ENCODE measurements around the gene INPP4B. TPM values are rescaled to one million over a fixed set of nuclear protein-coding genes. Genes with fewer than 3 reads are reported as not detected.

The INPP4B gene
- total and polyA plus RNA-seq, 2 donors from 2014 or later, result 2.6 to 18.9 TPM

DNA sequence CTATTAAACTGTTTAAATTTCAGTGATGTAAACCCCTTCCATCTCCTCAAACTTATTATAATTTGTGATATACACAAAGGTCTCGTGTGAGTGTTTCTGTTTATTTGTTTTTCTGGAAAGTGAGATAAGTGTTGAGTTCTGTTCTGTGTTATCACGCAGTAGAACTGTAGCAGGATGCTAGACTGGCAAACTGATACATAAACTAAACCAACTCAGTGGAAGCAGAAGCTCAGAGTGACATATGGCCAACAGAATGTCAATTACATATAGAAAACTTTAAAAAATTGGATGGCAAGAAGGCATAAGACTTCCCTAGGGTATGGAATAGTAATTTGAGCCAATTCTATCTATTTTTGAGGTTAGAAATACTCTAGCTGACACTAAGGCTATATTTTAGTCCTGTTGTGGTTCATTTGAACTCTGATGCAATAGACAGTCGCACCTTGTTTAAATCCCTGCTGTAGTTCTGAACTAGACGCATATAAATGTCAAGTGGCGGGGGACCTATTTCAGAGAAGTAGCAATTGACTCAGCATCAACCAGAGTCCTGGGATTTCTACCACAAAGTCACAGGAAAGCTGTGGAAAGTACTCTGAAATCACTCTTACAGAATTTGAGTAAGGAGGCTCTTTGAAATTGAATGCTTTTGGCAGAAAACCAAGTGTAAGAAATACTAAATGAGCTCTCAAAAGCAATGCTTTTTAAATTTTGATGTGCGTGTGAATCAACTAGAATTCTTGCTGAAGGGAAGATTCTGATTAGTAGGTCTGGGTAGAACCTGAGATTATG, 294.4 kb downstream of the INPP4B start:
- Histone ChIP-seq H3K27ac (ENCODE audit: low read depth in 2 of 2, low read length in 2 of 2) (no peak overlapping the region), H3K9me3 (ENCODE audit: control insufficient read depth in 2 of 3, insufficient read depth in 1 of 3, low read length in 3 of 3) (no peaks in the 10 kb centered on the region), H3K36me3 (ENCODE audit: control insufficient read depth in 2 of 3, insufficient read depth in 3 of 3, low read length in 3 of 3) (no peaks in the 10 kb centered on the region), H3K9ac (ENCODE audit: low read length in 3 of 3) (no peak overlapping the region), H3K4me1 (ENCODE audit: control insufficient read depth in 2 of 3, insufficient read depth in 2 of 3, low read depth in 1 of 3, low read length in 3 of 3) (no peaks in the 10 kb centered on the region), H3K4me3 (ENCODE audit: low read length in 3 of 3) (no peak overlapping the region), H3K27me3 (ENCODE audit: control insufficient read depth, insufficient read depth, low read length) (no peaks in the 10 kb centered on the region)
- TF ChIP-seq, protein P1, sequence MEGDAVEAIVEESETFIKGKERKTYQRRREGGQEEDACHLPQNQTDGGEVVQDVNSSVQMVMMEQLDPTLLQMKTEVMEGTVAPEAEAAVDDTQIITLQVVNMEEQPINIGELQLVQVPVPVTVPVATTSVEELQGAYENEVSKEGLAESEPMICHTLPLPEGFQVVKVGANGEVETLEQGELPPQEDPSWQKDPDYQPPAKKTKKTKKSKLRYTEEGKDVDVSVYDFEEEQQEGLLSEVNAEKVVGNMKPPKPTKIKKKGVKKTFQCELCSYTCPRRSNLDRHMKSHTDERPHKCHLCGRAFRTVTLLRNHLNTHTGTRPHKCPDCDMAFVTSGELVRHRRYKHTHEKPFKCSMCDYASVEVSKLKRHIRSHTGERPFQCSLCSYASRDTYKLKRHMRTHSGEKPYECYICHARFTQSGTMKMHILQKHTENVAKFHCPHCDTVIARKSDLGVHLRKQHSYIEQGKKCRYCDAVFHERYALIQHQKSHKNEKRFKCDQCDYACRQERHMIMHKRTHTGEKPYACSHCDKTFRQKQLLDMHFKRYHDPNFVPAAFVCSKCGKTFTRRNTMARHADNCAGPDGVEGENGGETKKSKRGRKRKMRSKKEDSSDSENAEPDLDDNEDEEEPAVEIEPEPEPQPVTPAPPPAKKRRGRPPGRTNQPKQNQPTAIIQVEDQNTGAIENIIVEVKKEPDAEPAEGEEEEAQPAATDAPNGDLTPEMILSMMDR (IDR thresholded peaks at IDR 0.05; ENCODE audit: borderline replicate concordance, extremely low read depth, insufficient read depth), result no peak
- FAIRE-seq (no peak), DNase-seq (no peak)
- intact Hi-C loops (cut with DNase I), result no loop called here

DNA sequence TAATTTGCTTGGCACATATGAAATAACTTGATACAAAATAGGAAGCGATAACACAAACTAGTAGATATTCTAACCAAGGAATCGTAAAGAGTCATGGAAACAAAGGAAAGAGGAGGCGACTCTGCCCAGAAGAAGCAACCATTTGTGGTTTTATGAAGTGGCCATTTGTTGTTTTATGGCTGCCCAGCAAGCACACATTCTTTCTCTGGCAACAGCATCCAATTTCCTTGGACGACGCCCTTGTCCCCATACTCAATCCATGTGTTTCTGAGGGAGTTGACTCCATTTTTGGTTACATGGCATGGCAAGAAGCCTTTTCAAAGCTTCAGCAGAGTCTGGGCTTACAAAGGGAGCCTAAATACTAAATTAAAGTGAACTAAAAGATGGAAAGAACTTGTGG, 295.1 kb downstream of the INPP4B start:
- Histone ChIP-seq H3K9me3 (ENCODE audit: control insufficient read depth in 2 of 3, insufficient read depth in 1 of 3, low read length in 3 of 3) (no peaks in the 10 kb centered on the region), H3K36me3 (ENCODE audit: control insufficient read depth in 2 of 3, insufficient read depth in 3 of 3, low read length in 3 of 3) (no peaks in the 10 kb centered on the region), H3K27ac (ENCODE audit: low read depth in 2 of 2, low read length in 2 of 2) (no peak overlapping the region), H3K9ac (ENCODE audit: low read length in 3 of 3) (no peak overlapping the region), H3K4me1 (ENCODE audit: control insufficient read depth in 2 of 3, insufficient read depth in 2 of 3, low read depth in 1 of 3, low read length in 3 of 3) (no peaks in the 10 kb centered on the region), H3K4me3 (ENCODE audit: low read length in 3 of 3) (no peak overlapping the region), H3K27me3 (ENCODE audit: control insufficient read depth, insufficient read depth, low read length) (no peaks in the 10 kb centered on the region)
- DNase-seq, result no peak
- intact Hi-C loops (cut with DNase I), result no loop called here
- TF ChIP-seq, protein P1 (IDR thresholded peaks at IDR 0.05; ENCODE audit: borderline replicate concordance, extremely low read depth, insufficient read depth), result no peak
- FAIRE-seq, result no peak

DNA sequence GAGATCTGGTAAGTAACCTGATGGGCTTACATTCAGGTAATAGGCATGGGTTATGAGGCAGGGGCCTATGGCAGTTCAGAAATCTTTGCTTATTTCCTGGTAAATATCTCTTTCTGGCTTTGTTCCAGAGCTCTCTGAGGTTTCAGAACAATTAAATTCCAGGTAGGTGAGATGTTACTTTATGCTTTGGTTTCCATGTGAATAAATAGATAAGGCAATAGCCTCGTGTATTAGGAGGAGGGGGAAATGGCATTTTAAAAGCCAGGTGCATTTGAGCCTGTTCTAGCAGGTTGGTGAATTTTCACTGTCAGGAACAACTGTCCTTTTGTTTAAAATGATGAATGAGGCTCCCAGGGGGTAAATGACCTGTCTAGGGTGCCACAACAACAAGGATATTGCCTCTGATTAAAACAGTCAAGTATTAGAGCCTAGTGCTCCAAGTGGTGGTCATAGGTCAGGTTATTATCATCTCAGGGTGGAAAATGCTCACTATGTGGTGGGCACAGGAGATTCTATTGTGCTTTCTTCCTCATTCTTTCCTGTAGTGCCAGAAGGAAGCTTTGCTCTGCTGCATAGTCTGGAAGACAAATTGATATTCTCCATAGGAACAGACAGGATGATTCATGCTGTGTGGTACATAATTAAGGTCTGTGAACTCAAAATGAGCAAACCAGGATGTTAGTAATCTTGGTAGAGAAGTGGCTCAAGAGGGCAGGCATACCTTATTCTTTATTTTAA, 296.2 kb downstream of the INPP4B start:
- H3K27me3 ChIP-seq (ENCODE audit: control insufficient read depth, insufficient read depth, low read length), result no peaks in the 10 kb centered on the region
- no peaks in the 10 kb centered on the region for H3K4me1 ChIP-seq (ENCODE audit: control insufficient read depth in 2 of 3, insufficient read depth in 2 of 3, low read depth in 1 of 3, low read length in 3 of 3)
- H3K9ac ChIP-seq (ENCODE audit: low read length in 3 of 3), result no peak overlapping the region
- intact Hi-C loops (cut with DNase I), result no loop called here
- H3K9me3 ChIP-seq (ENCODE audit: control insufficient read depth in 2 of 3, insufficient read depth in 1 of 3, low read length in 3 of 3), result no peaks in the 10 kb centered on the region
- no peaks in the 10 kb centered on the region for H3K36me3 ChIP-seq (ENCODE audit: control insufficient read depth in 2 of 3, insufficient read depth in 3 of 3, low read length in 3 of 3)
- FAIRE-seq (no peak), DNase-seq (peak in 1 of 5 donors; percentile 17)
- TF ChIP-seq, protein P1 (IDR thresholded peaks at IDR 0.05; ENCODE audit: borderline replicate concordance, extremely low read depth, insufficient read depth), result no peak
- no peak overlapping the region for H3K4me3 ChIP-seq (ENCODE audit: low read length in 3 of 3)
- no peak overlapping the region for H3K27ac ChIP-seq (ENCODE audit: low read depth in 2 of 2, low read length in 2 of 2)
